Naive B cell (primary cell): ENCODE measurements around the gene ZMYND19. TPM values are rescaled to one million over a fixed set of nuclear protein-coding genes. Genes with fewer than 3 reads are reported as not detected.

ENCODE experiments used
- ATAC-seq, 2 donors: fragments of 150-1000 bp; cut with Tn5 transposase; 2 replicates each; pipeline ENCODE4 v1.10.0; 2021; ENCODE audit warnings: low read depth in 2 of 2, mild to moderate bottlenecking in 2 of 2, moderate library complexity in 2 of 2
- DNase-seq: peaks from one replicate; pipeline ENCODE4 v3.0.0; 2022
- H3K27ac Mint-ChIP-seq, 6 donors: one replicate each; pipeline ENCODE4 v1.8.0; 2020 to 2022; ENCODE audit warnings: mild to moderate bottlenecking in 6 of 6, mixed read lengths in 6 of 6, moderate library complexity in 5 of 6, inconsistent platforms in 2 of 6
- H3K27me3 Mint-ChIP-seq, 3 donors: one replicate each; pipeline ENCODE4 v1.8.0; 2021 to 2022; ENCODE audit warnings: mixed read lengths in 3 of 3, mild to moderate bottlenecking in 1 of 3
- H3K36me3 Mint-ChIP-seq, 2 donors: one replicate each; pipeline ENCODE4 v1.8.0; 2020 to 2022; ENCODE audit warnings: mixed read lengths in 2 of 2, inconsistent platforms in 1 of 2, mild to moderate bottlenecking in 1 of 2
- H3K4me1 Mint-ChIP-seq, 3 donors: one replicate each; pipeline ENCODE4 v1.8.0; 2020 to 2022; ENCODE audit warnings: mixed read lengths in 3 of 3, inconsistent platforms in 1 of 3, mild to moderate bottlenecking in 1 of 3, moderate library complexity in 1 of 3
- H3K4me3 Mint-ChIP-seq, 8 donors: one replicate each; pipeline ENCODE4 v1.8.0; 2020 to 2022; ENCODE audit warnings: mild to moderate bottlenecking in 8 of 8, mixed read lengths in 8 of 8, moderate library complexity in 8 of 8, inconsistent platforms in 2 of 8
- H3K9me3 Mint-ChIP-seq, 7 donors: one replicate each; pipeline ENCODE4 v1.8.0; 2020 to 2022; ENCODE audit warnings: mixed read lengths in 7 of 7, mild to moderate bottlenecking in 5 of 7, inconsistent platforms in 2 of 7, moderate library complexity in 1 of 7
- polyA plus RNA-seq, 6 donors: library from polyadenylated mRNA; unstranded; fragments of 300-500 nt; fragmentation: Illumina TruSeq; gene quantifications; one replicate each; pipeline ENCODE4 v1.2.3, GENCODE V29; 2021; ENCODE audit warnings: low read depth in 6 of 6

ZMYND19 gene
- polyA plus RNA-seq, 6 donors from 2014 or later = 4.2 to 13.3 (median 7.2) TPM

DNA sequence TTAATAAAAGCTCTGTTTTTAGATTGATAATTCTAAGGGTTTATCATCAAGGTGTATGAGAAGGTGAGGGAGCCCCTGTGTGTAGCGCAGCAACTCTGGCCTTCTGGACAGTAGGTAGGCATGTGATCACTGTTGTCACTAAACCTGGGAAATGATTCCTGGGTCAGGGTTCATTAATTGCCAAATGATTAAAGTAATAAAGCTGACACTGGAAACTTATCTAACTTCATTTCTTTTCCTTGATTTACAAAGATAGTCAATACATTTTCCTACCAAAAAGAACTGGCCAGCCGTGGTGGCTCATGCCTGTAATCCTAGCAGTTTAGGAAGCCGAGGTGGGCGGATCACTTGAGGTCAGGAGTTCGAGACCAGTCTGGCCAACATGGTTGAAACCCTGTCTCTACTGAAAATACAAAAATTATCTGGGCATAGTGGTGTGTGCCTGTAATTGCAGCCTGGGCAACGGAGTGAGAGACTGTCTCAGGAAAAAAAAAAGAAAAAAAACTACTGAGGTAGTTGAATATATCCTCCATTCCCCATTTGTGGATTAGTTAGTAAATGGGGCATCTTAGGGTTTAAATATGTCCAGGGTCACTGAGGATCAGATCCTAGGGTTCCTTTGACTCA, 30.9 kb upstream of the ZMYND19 start:
- H3K36me3 Mint-ChIP-seq = no peaks in the 10 kb centered on the region
- H3K27me3 Mint-ChIP-seq = no peaks in the 10 kb centered on the region
- DNase-seq (no peak), ATAC-seq (no peak)
- no peaks in the 10 kb centered on the region for H3K9me3 Mint-ChIP-seq
- H3K4me3 Mint-ChIP-seq = peak overlapping the region in 6 of 8 donors; percentile 47 to 97 (median 78)
- peak overlapping the region in 2 of 6 donors; percentile 56 to 69 for H3K27ac Mint-ChIP-seq
- peaks cover 28 to 68% (median 46%) of the 10 kb centered on the region in 3 donors for H3K4me1 Mint-ChIP-seq

GRCh38 chr9:137620581-137620980, 30.3 kb upstream of the ZMYND19 start:
- DNase-seq (no peak), ATAC-seq (no peak)
- H3K27me3 Mint-ChIP-seq = no peaks in the 10 kb centered on the region
- H3K4me3 Mint-ChIP-seq = peak overlapping the region in 7 of 8 donors; percentile 22 to 97 (median 71)
- H3K4me1 Mint-ChIP-seq = peaks cover 26 to 66% (median 44%) of the 10 kb centered on the region in 3 donors
- H3K36me3 Mint-ChIP-seq = no peaks in the 10 kb centered on the region
- H3K9me3 Mint-ChIP-seq = no peaks in the 10 kb centered on the region
- H3K27ac Mint-ChIP-seq = peak overlapping the region in 1 of 6 donors; percentile 56

GRCh38 chr9:137620048-137620405, 29.7 kb upstream of the ZMYND19 start:
- no peaks in the 10 kb centered on the region for H3K36me3 Mint-ChIP-seq
- H3K27me3 Mint-ChIP-seq = no peaks in the 10 kb centered on the region
- peaks cover 21 to 60% (median 38%) of the 10 kb centered on the region in 3 donors for H3K4me1 Mint-ChIP-seq
- H3K9me3 Mint-ChIP-seq = no peaks in the 10 kb centered on the region
- peak overlapping the region in 4 of 6 donors; percentile 74 to 93 (median 87) for H3K27ac Mint-ChIP-seq
- no peak for ATAC-seq
- DNase-seq = no peak
- peak overlapping the region; percentile 85 to 97 (median 92) for H3K4me3 Mint-ChIP-seq

GRCh38 chr9:137619240-137620047, 29.1 kb upstream of the ZMYND19 start:
- peak overlapping the region; percentile 85 to 97 (median 92) for H3K4me3 Mint-ChIP-seq
- H3K27me3 Mint-ChIP-seq = no peaks in the 10 kb centered on the region
- H3K9me3 Mint-ChIP-seq = peaks cover 0 to 2% (median 0%) of the 10 kb centered on the region in 7 donors
- peak overlapping the region; percentile 74 to 97 (median 87) for H3K27ac Mint-ChIP-seq
- H3K36me3 Mint-ChIP-seq = no peaks in the 10 kb centered on the region
- ATAC-seq = peak; percentile 39 to 41
- peaks cover 23 to 54% (median 42%) of the 10 kb centered on the region in 3 donors for H3K4me1 Mint-ChIP-seq
- peak; percentile 45 for DNase-seq

GRCh38 chr9:137618105-137619067, 28.1 kb upstream of the ZMYND19 start, which contains the start of gene EHMT1:
EHMT1 (plus strand) TSS chr9:137619005; CDS start chr9:137619029, 24 bp downstream.
- Mint-ChIP-seq H3K4me1 (peaks cover 23 to 48% (median 42%) of the 10 kb centered on the region in 3 donors), H3K27ac (peak within 1 kb of the TSS; percentile 85 to 97 (median 90)), H3K36me3 (no peaks in the 10 kb centered on the region), H3K9me3 (peaks cover 0 to 2% (median 0%) of the 10 kb centered on the region in 7 donors), H3K4me3 (peak within 1 kb of the TSS; percentile 85 to 97 (median 94)), H3K27me3 (no peaks in the 10 kb centered on the region)
- ATAC-seq = peak; percentile 81 to 84
- DNase-seq = peak; percentile 94

DNA sequence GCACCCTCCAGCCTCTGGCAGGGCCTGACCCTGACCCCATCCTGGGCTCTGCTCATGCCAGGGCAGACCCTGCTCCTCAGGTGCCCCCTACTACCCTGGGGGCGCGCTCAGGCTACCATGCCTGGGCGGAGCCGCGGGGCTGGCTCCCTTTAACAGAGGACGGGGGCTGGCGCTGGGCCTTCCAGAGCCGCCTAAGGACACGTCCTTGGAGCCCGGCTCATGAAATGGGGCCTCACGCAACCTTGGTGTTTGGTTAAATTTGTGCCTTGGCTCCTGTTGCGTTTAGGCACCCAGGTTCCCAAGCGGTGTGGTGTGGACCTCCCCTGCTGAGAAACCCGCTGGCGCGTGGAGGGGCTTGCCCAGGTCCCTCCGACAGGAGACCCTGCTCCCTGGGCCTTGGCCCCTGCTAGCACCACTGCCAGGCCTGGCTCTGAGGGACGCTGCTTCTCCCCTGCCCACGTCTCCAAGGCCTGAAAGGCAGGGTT, 25.1 kb upstream of the ZMYND19 start:
- Mint-ChIP-seq H3K9me3 (peaks cover 0 to 2% (median 0%) of the 10 kb centered on the region in 7 donors), H3K27me3 (no peaks in the 10 kb centered on the region), H3K27ac (no peak overlapping the region), H3K4me1 (peaks cover 24 to 33% (median 31%) of the 10 kb centered on the region in 3 donors), H3K36me3 (no peaks in the 10 kb centered on the region), H3K4me3 (peak overlapping the region in 2 of 8 donors; percentile 37 to 87)
- DNase-seq = no peak
- ATAC-seq = no peak

DNA sequence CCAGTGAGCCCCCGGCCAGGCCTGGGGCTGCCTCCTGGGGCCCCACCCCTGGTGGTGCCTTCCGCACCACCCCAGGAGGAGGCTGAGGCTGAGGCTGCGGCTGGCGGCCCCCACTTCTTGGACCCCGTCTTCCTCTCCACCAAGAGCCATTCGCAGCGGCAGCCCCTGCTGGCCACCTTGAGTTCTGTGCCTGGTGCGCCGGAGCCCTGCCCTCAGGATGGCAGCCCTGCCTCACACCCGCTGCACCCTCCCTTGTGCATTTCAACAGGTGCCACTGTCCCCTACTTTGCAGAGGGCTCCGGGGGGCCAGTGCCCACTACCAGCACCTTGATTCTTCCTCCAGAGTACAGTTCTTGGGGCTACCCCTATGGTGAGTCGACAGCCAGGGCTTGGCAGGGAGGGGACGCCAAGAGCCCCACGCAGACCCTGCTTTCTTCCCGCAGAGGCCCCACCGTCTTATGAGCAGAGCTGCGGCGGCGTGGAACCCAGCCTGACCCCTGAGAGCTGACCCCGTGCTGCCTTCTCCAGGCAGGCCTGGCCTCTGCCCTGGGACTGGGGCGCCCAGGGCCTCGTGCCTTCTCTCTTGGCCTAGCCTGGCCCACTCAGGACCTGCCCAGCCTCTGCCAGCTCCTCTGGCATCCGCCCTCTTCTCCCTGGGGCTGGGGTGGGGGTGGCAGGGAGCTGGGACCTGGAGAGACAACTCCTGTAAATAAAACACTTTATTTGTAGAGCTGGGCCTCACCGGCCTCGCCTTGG, 24.5 kb upstream of the ZMYND19 start:
- Mint-ChIP-seq H3K27ac (no peak overlapping the region), H3K36me3 (no peaks in the 10 kb centered on the region), H3K4me1 (peaks cover 21 to 32% (median 28%) of the 10 kb centered on the region in 3 donors), H3K27me3 (no peaks in the 10 kb centered on the region), H3K9me3 (peaks cover 0 to 2% (median 0%) of the 10 kb centered on the region in 7 donors), H3K4me3 (peak overlapping the region in 1 of 8 donors; percentile 51)
- ATAC-seq = no peak
- no peak for DNase-seq

- H3K36me3 Mint-ChIP-seq = no peaks in the 10 kb centered on the region
- no peak overlapping the region for H3K27ac Mint-ChIP-seq
- no peak overlapping the region for H3K4me3 Mint-ChIP-seq
- DNase-seq (no peak), ATAC-seq (no peak)
- peaks cover 17 to 27% (median 23%) of the 10 kb centered on the region in 3 donors for H3K4me1 Mint-ChIP-seq
- peaks cover 0 to 2% (median 0%) of the 10 kb centered on the region in 7 donors for H3K9me3 Mint-ChIP-seq
- H3K27me3 Mint-ChIP-seq = no peaks in the 10 kb centered on the region
Observed at GRCh38 chr9:137613738-137614523, 23.6 kb upstream of the ZMYND19 start.

- DNase-seq (no peak), ATAC-seq (no peak)
- H3K9me3 Mint-ChIP-seq = peaks cover 0 to 2% (median 0%) of the 10 kb centered on the region in 7 donors
- no peaks in the 10 kb centered on the region for H3K27me3 Mint-ChIP-seq
- H3K4me1 Mint-ChIP-seq = peaks cover 17 to 34% (median 23%) of the 10 kb centered on the region in 3 donors
- no peak overlapping the region for H3K27ac Mint-ChIP-seq
- no peaks in the 10 kb centered on the region for H3K36me3 Mint-ChIP-seq
- H3K4me3 Mint-ChIP-seq = no peak overlapping the region
Observed at GRCh38 chr9:137613259-137613658, 22.9 kb upstream of the ZMYND19 start.

DNA sequence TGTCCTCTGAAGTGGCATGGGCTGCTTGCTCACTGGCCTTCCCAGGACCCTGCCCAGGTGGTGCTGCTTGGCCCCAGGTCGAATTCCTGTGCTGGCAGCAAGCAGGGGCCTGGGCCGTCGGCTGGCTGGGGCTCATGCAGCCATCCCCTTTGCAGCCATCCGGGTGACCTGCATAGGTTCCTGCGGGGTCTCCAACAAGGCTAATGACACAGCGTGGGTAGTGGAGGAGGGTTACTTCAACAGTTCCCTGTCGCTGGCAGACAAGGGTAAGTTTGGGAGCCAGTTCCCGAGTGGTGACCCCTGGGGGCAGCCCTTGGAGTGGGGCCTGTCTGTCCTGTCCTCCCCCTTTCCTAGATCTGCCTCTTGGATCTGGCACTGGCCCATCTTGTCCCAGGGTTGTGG, 22.4 kb upstream of the ZMYND19 start:
- H3K4me1 Mint-ChIP-seq = peaks cover 13 to 32% (median 19%) of the 10 kb centered on the region in 3 donors
- H3K4me3 Mint-ChIP-seq = peak overlapping the region in 1 of 8 donors; percentile 54
- H3K9me3 Mint-ChIP-seq = peaks cover 0 to 2% (median 0%) of the 10 kb centered on the region in 7 donors
- ATAC-seq = no peak
- no peaks in the 10 kb centered on the region for H3K36me3 Mint-ChIP-seq
- no peak for DNase-seq
- peak overlapping the region in 1 of 6 donors; percentile 9 for H3K27ac Mint-ChIP-seq
- H3K27me3 Mint-ChIP-seq = no peaks in the 10 kb centered on the region
